ENCODE data around the gene CD6. TPM values are rescaled to one million over a fixed set of nuclear protein-coding genes. Genes with fewer than 3 reads are reported as not detected.

Gene CD6
- total and polyA plus RNA-seq, 2 experiments from 2014 or later: 0.03 TPM; not detected in 1

- Histone ChIP-seq H3K9me2 (replicated peaks; ENCODE audit: insufficient read depth) (no peaks in the 10 kb centered on the region), H3K4me1 (ENCODE audit: insufficient read depth) (peaks cover 6% of the 10 kb centered on the region), H3K27ac (no peak overlapping the region), H3K4me2 (no peak overlapping the region), H4K20me1 (ENCODE audit: insufficient read depth, poor library complexity, severe bottlenecking) (no peaks in the 10 kb centered on the region), H3K36me3 (replicated peaks; ENCODE audit: insufficient read depth, low read depth) (no peaks in the 10 kb centered on the region), H3K4me3 (no peak overlapping the region), H3K79me2 (no peaks in the 10 kb centered on the region), H3K9me3 (ENCODE audit: low read depth) (no peaks in the 10 kb centered on the region), H3K27me3 (no peaks in the 10 kb centered on the region), H2AFZ (no peak overlapping the region)
- TF ChIP-seq CTCF (IDR thresholded peaks at IDR 0.05; ENCODE audit: poor library complexity): no peak
- TF ChIP-seq EZH2 (IDR thresholded peaks at IDR 0.05; ENCODE audit: borderline replicate concordance): no peak
- TF ChIP-seq EZH2phosphoT487 (IDR thresholded peaks at IDR 0.05; ENCODE audit: low read depth, severe bottlenecking, unreplicated experiment): no peak
- DNase-seq (ENCODE audit: low spot score): no peak
- WGBS (ENCODE audit: low lambda C conversion rate, missing lambda C conversion rate): 96% methylated on average over 8 of the region's 8 CpGs
Measured at GRCh38 chr11:60937811-60938210, 33.7 kb upstream of the CD6 start.

- H3K79me2 ChIP-seq: no peaks in the 10 kb centered on the region
- H3K9me3 ChIP-seq (ENCODE audit: low read depth): no peaks in the 10 kb centered on the region
- DNase-seq (ENCODE audit: low spot score): no peak
- no peak overlapping the region for H3K4me3 ChIP-seq
- 87% methylated on average over 9 of the region's 9 CpGs for WGBS (ENCODE audit: low lambda C conversion rate, missing lambda C conversion rate)
- H2AFZ ChIP-seq: no peak overlapping the region
- TF ChIP-seq CTCF (IDR thresholded peaks at IDR 0.05; ENCODE audit: poor library complexity) (no peak), EZH2phosphoT487 (IDR thresholded peaks at IDR 0.05; ENCODE audit: low read depth, severe bottlenecking, unreplicated experiment) (no peak), EZH2 (IDR thresholded peaks at IDR 0.05; ENCODE audit: borderline replicate concordance) (no peak)
- peaks cover 6% of the 10 kb centered on the region for H3K4me1 ChIP-seq (ENCODE audit: insufficient read depth)
- H3K4me2 ChIP-seq: no peak overlapping the region
- no peaks in the 10 kb centered on the region for H3K9me2 ChIP-seq (replicated peaks; ENCODE audit: insufficient read depth)
- no peaks in the 10 kb centered on the region for H3K36me3 ChIP-seq (replicated peaks; ENCODE audit: insufficient read depth, low read depth)
- H3K27me3 ChIP-seq: no peaks in the 10 kb centered on the region
- no peak overlapping the region for H3K27ac ChIP-seq
- no peaks in the 10 kb centered on the region for H4K20me1 ChIP-seq (ENCODE audit: insufficient read depth, poor library complexity, severe bottlenecking)
Measured at GRCh38 chr11:60938500-60938899, 33.0 kb upstream of the CD6 start.

GRCh38 chr11:60939301-60939700 is 32.2 kb upstream of the CD6 start:
- 89% methylated on average over 7 of the region's 7 CpGs for WGBS (ENCODE audit: low lambda C conversion rate, missing lambda C conversion rate)
- no peak overlapping the region for H3K27ac ChIP-seq

More at GRCh38 chr11:60939301-60939700, 32.2 kb upstream of the CD6 start:
- Histone ChIP-seq H2AFZ (no peak overlapping the region), H3K4me2 (no peak overlapping the region), H3K9me2 (replicated peaks; ENCODE audit: insufficient read depth) (no peaks in the 10 kb centered on the region), H4K20me1 (ENCODE audit: insufficient read depth, poor library complexity, severe bottlenecking) (no peaks in the 10 kb centered on the region), H3K9me3 (ENCODE audit: low read depth) (no peaks in the 10 kb centered on the region), H3K79me2 (no peaks in the 10 kb centered on the region), H3K36me3 (replicated peaks; ENCODE audit: insufficient read depth, low read depth) (no peaks in the 10 kb centered on the region), H3K4me3 (no peak overlapping the region), H3K4me1 (ENCODE audit: insufficient read depth) (peaks cover 6% of the 10 kb centered on the region), H3K27me3 (no peaks in the 10 kb centered on the region)
- no peak for TF ChIP-seq EZH2 (IDR thresholded peaks at IDR 0.05; ENCODE audit: borderline replicate concordance)
- TF ChIP-seq CTCF (IDR thresholded peaks at IDR 0.05; ENCODE audit: poor library complexity): no peak
- no peak for TF ChIP-seq EZH2phosphoT487 (IDR thresholded peaks at IDR 0.05; ENCODE audit: low read depth, severe bottlenecking, unreplicated experiment)
- DNase-seq (ENCODE audit: low spot score): no peak
